IMR-90 (cell line): Measurements from ENCODE around the gene PPEF2. TPM values are rescaled to one million over a fixed set of nuclear protein-coding genes. Genes with fewer than 3 reads are reported as not detected.
A peak's percentile ranks its signal among the peaks of the same experiment; 100 is the strongest.

Experiments
- ATAC-seq: fragments of 200-7000 bp; cut with Tn5 transposase; 2 replicates; pipeline ENCODE4 v1.9.1; 2020; ENCODE audit warnings: low read depth, mild to moderate bottlenecking, moderate library complexity
- BruUV-seq: library from RNA; stranded (reverse); fragments of 400-500 nt; replicated peaks from 2 replicates; lab custom pipeline; 2021; lab: Mats Ljungman, UMichigan
- CTCF ChIA-PET: fragments of 300-600 bp; formaldehyde crosslinking; extraction: SDS; loops from one replicate; lab custom pipeline; 2021; ENCODE audit warnings: antibody characterized with exemption; lab: Yijun Ruan, JAX
- POLR2A ChIA-PET: fragments of 300-600 bp; sonication (Branson Sonifier 250); formaldehyde crosslinking; loops from one replicate; lab custom pipeline; 2022; ENCODE audit warnings: antibody characterized with exemption; ENCODE audit not compliant: unreplicated experiment; lab: Charles Lee
- DNase-seq: peaks from one replicate; pipeline ENCODE4 v3.0.0; 2013
- H2AFZ ChIP-seq: replicated peaks from 2 replicates; pipeline ENCODE3; 2013; ENCODE audit warnings: low read length, mild to moderate bottlenecking; ENCODE audit not compliant: poor library complexity
- H2AK5ac ChIP-seq: 2 replicates; pipeline ENCODE4 v1.6.1; 2013; ENCODE audit warnings: low read depth, low read length, inconsistent platforms
- H2AK9ac ChIP-seq: replicated peaks from 2 replicates; pipeline ENCODE3; 2013; ENCODE audit warnings: mild to moderate bottlenecking, low read depth, low read length, moderate library complexity; ENCODE audit not compliant: poor library complexity
- H2BK120ac ChIP-seq: 2 replicates; pipeline ENCODE4 v1.6.1; 2013; ENCODE audit warnings: low read depth, low read length, inconsistent platforms
- H2BK15ac ChIP-seq: 3 replicates; pipeline ENCODE4 v1.6.1; 2013; ENCODE audit warnings: low read depth, low read length, inconsistent platforms
- H2BK20ac ChIP-seq: 2 replicates; pipeline ENCODE4 v1.6.1; 2013; ENCODE audit warnings: low read depth, mild to moderate bottlenecking, inconsistent platforms, low read length, moderate library complexity
- H2BK5ac ChIP-seq: 2 replicates; pipeline ENCODE4 v1.6.1; 2013; ENCODE audit warnings: mild to moderate bottlenecking, low read depth, low read length, inconsistent platforms; ENCODE audit not compliant: poor library complexity, severe bottlenecking
- H3K14ac ChIP-seq: replicated peaks from 2 replicates; pipeline ENCODE4 v1.6.1; 2013; ENCODE audit warnings: low read depth, low read length, inconsistent platforms
- H3K18ac ChIP-seq: 2 replicates; pipeline ENCODE4 v1.6.1; 2013; ENCODE audit warnings: low read depth, low read length, control low read depth
- H3K23ac ChIP-seq: 2 replicates; pipeline ENCODE4 v1.6.1; 2013; ENCODE audit warnings: low read depth, low read length, inconsistent platforms
- H3K27ac ChIP-seq: 2 replicates; pipeline ENCODE4 v1.5.1; 2013; ENCODE audit warnings: mild to moderate bottlenecking, control low read depth, low read length; ENCODE audit not compliant: insufficient read depth
- H3K27me3 ChIP-seq: 2 replicates; pipeline ENCODE4 v1.6.1; 2013; ENCODE audit warnings: low read length; ENCODE audit not compliant: control insufficient read depth, insufficient read depth
- H3K36me3 ChIP-seq: 2 replicates; pipeline ENCODE4 v1.6.1; 2013; ENCODE audit warnings: low read length, mixed read lengths; ENCODE audit not compliant: control insufficient read depth, insufficient read depth
- H3K4ac ChIP-seq: 2 replicates; pipeline ENCODE4 v1.6.1; 2013; ENCODE audit warnings: low read depth, low read length, inconsistent platforms
- H3K4me1 ChIP-seq: 2 replicates; pipeline ENCODE4 v1.6.1; 2013; ENCODE audit warnings: low read length, mixed read lengths; ENCODE audit not compliant: control insufficient read depth, insufficient read depth
- H3K4me2 ChIP-seq: 2 replicates; pipeline ENCODE4 v1.6.1; 2013; ENCODE audit warnings: low read depth, mild to moderate bottlenecking, control low read depth, low read length, moderate library complexity
- H3K4me3 ChIP-seq: 2 replicates; pipeline ENCODE4 v1.5.1; 2013; ENCODE audit warnings: low read depth, mild to moderate bottlenecking, control low read depth, low read length, moderate library complexity; ENCODE audit not compliant: insufficient read depth
- H3K56ac ChIP-seq: 2 replicates; pipeline ENCODE4 v1.6.1; 2013; ENCODE audit warnings: low read length, inconsistent platforms; ENCODE audit not compliant: insufficient read depth; ENCODE audit errors: extremely low read depth
- H3K79me1 ChIP-seq, 2 experiments: 2 replicates each; pipeline ENCODE4 v1.6.1; 2013; ENCODE audit warnings: low read length in 2 of 2, inconsistent platforms in 1 of 2, low read depth in 1 of 2
- H3K9ac ChIP-seq: 2 replicates; pipeline ENCODE4 v1.6.1; 2013; ENCODE audit warnings: low read depth, low read length, control low read depth
- H3K9me1 ChIP-seq: 2 replicates; pipeline ENCODE4 v1.6.1; 2013; ENCODE audit warnings: low read length, inconsistent platforms; ENCODE audit not compliant: insufficient read depth
- H3K9me3 ChIP-seq: 2 replicates; pipeline ENCODE4 v1.6.1; 2013; ENCODE audit warnings: low read length; ENCODE audit not compliant: control insufficient read depth, insufficient read depth
- H4K20me1 ChIP-seq: 2 replicates; pipeline ENCODE4 v1.6.1; 2013; ENCODE audit warnings: low read length, inconsistent platforms; ENCODE audit not compliant: insufficient read depth
- H4K5ac ChIP-seq: 2 replicates; pipeline ENCODE4 v1.6.1; 2013; ENCODE audit warnings: mild to moderate bottlenecking, low read depth, low read length, control low read depth
- H4K8ac ChIP-seq, 2 experiments: 2 replicates each; pipeline ENCODE4 v1.6.1; 2013; ENCODE audit warnings: low read depth in 2 of 2, low read length in 2 of 2, control low read depth in 1 of 2, inconsistent platforms in 1 of 2
- H4K91ac ChIP-seq: 2 replicates; pipeline ENCODE4 v1.6.1; 2013; ENCODE audit warnings: low read depth, low read length, inconsistent platforms; ENCODE audit not compliant: insufficient read depth
- CHD1 ChIP-seq: IDR thresholded peaks from 2 replicates; pipeline ENCODE4 v1.6.1; 2012; ENCODE audit warnings: low read depth, low read length, improper control_type of control experiment
- CTCF ChIP-seq: conservative IDR thresholded peaks from 2 replicates; pipeline ENCODE4 v1.5.1; 2012; ENCODE audit warnings: mild to moderate bottlenecking, low read depth, low read length, improper control_type of control experiment
- ELK1 ChIP-seq: fragments of 150-350 bp; IDR thresholded peaks from 2 replicates; pipeline ENCODE4 v1.6.1; 2016; ENCODE audit warnings: low read depth, mild to moderate bottlenecking, low read length, moderate library complexity, borderline replicate concordance
- MAZ ChIP-seq: IDR thresholded peaks from 2 replicates; pipeline ENCODE4 v1.6.1; 2012; ENCODE audit warnings: low read depth, mild to moderate bottlenecking, low read length, improper control_type of control experiment, moderate library complexity, borderline replicate concordance
- POLR2A ChIP-seq: IDR thresholded peaks from 2 replicates; pipeline ENCODE4 v1.6.1; 2012; ENCODE audit warnings: mild to moderate bottlenecking, low read depth, low read length
- RAD21 ChIP-seq: IDR thresholded peaks from 2 replicates; pipeline ENCODE4 v1.6.1; 2012; ENCODE audit warnings: low read length, improper control_type of control experiment
- SMC3 ChIP-seq: fragments of 150-350 bp; IDR thresholded peaks from 2 replicates; pipeline ENCODE4 v1.6.1; 2016; ENCODE audit warnings: low read depth, mild to moderate bottlenecking, antibody characterized with exemption, low read length, moderate library complexity
- WGBS, 2 experiments: methylation state at CpG; one replicate each; pipeline versions ENCODE4 v1.1.5 to v1.1.7; 2013; ENCODE audit warnings: missing lambda C conversion rate in 2 of 2; ENCODE audit not compliant: insufficient read length in 1 of 2; ENCODE audit errors: extremely low coverage in 2 of 2; 5-methylcytosine and 5-hydroxymethylcytosine counted together
- dilution Hi-C: fragments of 300-500 bp; cut with HindIII; formaldehyde crosslinking; loops from one replicate; pipeline ENCODE4 v1.14.3; 2018; ENCODE audit warnings: low sequenced_read_pairs; ENCODE audit not compliant: unreplicated experiment
- in situ Hi-C: fragments of 300-500 bp; cut with MboI; formaldehyde crosslinking; loops from 3 replicates; pipeline ENCODE4 v1.14.3; 2019; ENCODE audit warnings: low sequenced_read_pairs, inconsistent platforms, mixed read lengths
- intact Hi-C: fragments of 100-400 bp; cut with micrococcal nuclease; formaldehyde crosslinking; loops from 2 replicates; pipeline ENCODE4 v1.10.0; 2022
- polyA plus RNA-seq, 3 experiments: library from polyadenylated mRNA; depleted of rRNA; stranded (reverse); fragments of >200 nt; gene quantifications; 2 replicates each; pipeline ENCODE4 v1.2.3, GENCODE V29; 2012; ENCODE audit warnings: low replicate concordance in 1 of 3
- total RNA-seq: library from RNA; depleted of rRNA; stranded (reverse); fragments of >200 nt; gene quantifications from 2 replicates; pipeline ENCODE4 v1.2.3, GENCODE V29; 2012

Gene PPEF2
- total and polyA plus RNA-seq, 2 of the 4 experiments (the other 2 are of a cell fraction) = not detected

- H3K4me2 ChIP-seq = peak overlapping the region; percentile 52
- no peak overlapping the region for H2AFZ ChIP-seq
- no peak overlapping the region for H2BK20ac ChIP-seq
- TF ChIP-seq CTCF = peak; percentile 81
- peak; percentile 63 for TF ChIP-seq RAD21
- peak; percentile 52 for TF ChIP-seq SMC3
- no peak for TF ChIP-seq POLR2A
- no peak for TF ChIP-seq ELK1
- no peak for TF ChIP-seq CHD1
- no peak for TF ChIP-seq MAZ
- no peak overlapping the region for H2BK15ac ChIP-seq
- H3K9me1 ChIP-seq = peaks cover 16% of the 10 kb centered on the region; the same call in 1 of the 2 replicates
- H3K56ac ChIP-seq = no peak overlapping the region
- dilution Hi-C loops (no loop called here), in situ Hi-C loops (no loop called here), intact Hi-C loops (loop anchor here (1.0 to 10.0 kb wide), 3 partner anchors 36 to 149 kb away; partner anchors contain the start of gene SDAD1)
- BruUV-seq = no TSS peak
- H2BK120ac ChIP-seq = no peak overlapping the region
- no peak overlapping the region; a peak in 1 of 4 replicates for H4K8ac ChIP-seq
- H2AK5ac ChIP-seq = no peak overlapping the region
- H2BK5ac ChIP-seq = peak overlapping the region; percentile 69
- ChIA-PET POLR2A (no interaction called here), CTCF (interaction anchor here (0.6 to 1.6 kb wide), 15 partner anchors 9 to 431 kb away, joined by 3 to 10 read pairs (median 3); partner anchors contain the start of genes NAAA and PPEF2)
- no peak overlapping the region for H3K9ac ChIP-seq
- H3K9me3 ChIP-seq = no peaks in the 10 kb centered on the region
- no peak overlapping the region for H3K4ac ChIP-seq
- no peak overlapping the region for H3K18ac ChIP-seq
- peak; percentile 94 for ATAC-seq
- H4K91ac ChIP-seq = no peak overlapping the region
- H4K5ac ChIP-seq = no peak overlapping the region
- DNase-seq = peak; percentile 89
- peaks cover 8% of the 10 kb centered on the region; the same call in 1 of the 2 replicates for H4K20me1 ChIP-seq
- H3K14ac ChIP-seq = no peak overlapping the region
- H3K4me1 ChIP-seq = peaks cover 12% of the 10 kb centered on the region
- no CpG with 5 or more reads among the region's 1 CpG for WGBS, 2 experiments
- H3K4me3 ChIP-seq = no peak overlapping the region
- no peak overlapping the region for H3K27ac ChIP-seq
- no peaks in the 10 kb centered on the region for H3K79me1 ChIP-seq
- H2AK9ac ChIP-seq = no peak overlapping the region
- H3K27me3 ChIP-seq = no peaks in the 10 kb centered on the region
- peaks cover 2% of the 10 kb centered on the region for H3K36me3 ChIP-seq
- no peak overlapping the region for H3K23ac ChIP-seq
Observed at GRCh38 chr4:75916091-75916661, 13.9 kb upstream of the PPEF2 start.
